ENCODE measurements around the gene TEF.
A peak's percentile ranks its signal among the peaks of the same experiment; 100 is the strongest.

TEF gene

GRCh38 chr22:41381329-41382097 is at the start of gene TEF:
TSS of gene TEF (plus strand) at chr22:41381942. CDS start at chr22:41382045, 103 bp downstream.
- DNase-seq = peak; percentile 98

GRCh38 chr22:41332217-41332939 is 49.4 kb upstream of the TEF start:
- no peak for DNase-seq

GRCh38 chr22:41333806-41334205 is 47.9 kb upstream of the TEF start:
- DNase-seq = no peak

- DNase-seq = no peak
Measured at GRCh38 chr22:41334215-41334614, 47.5 kb upstream of the TEF start.

GRCh38 chr22:41334951-41335635 is 46.6 kb upstream of the TEF start:
- DNase-seq = no peak

GRCh38 chr22:41338614-41339212 is 43.0 kb upstream of the TEF start:
- no peak for DNase-seq

GRCh38 chr22:41339823-41340222 is 41.9 kb upstream of the TEF start:
- DNase-seq = no peak

GRCh38 chr22:41340357-41340756 is 41.4 kb upstream of the TEF start:
- no peak for DNase-seq

- no peak for DNase-seq
Measured at GRCh38 chr22:41341012-41341411, 40.7 kb upstream of the TEF start.

- DNase-seq = no peak
Measured at GRCh38 chr22:41341990-41342389, 39.8 kb upstream of the TEF start.

- DNase-seq = no peak
Measured at GRCh38 chr22:41343300-41343699, 38.4 kb upstream of the TEF start.

GRCh38 chr22:41343717-41344116 is 38.0 kb upstream of the TEF start:
- DNase-seq = no peak

- no peak for DNase-seq
Measured at GRCh38 chr22:41344189-41344788, 37.5 kb upstream of the TEF start.

GRCh38 chr22:41345807-41346335 is 35.9 kb upstream of the TEF start:
- DNase-seq = no peak

GRCh38 chr22:41347066-41347859 is 34.5 kb upstream of the TEF start:
- no peak for DNase-seq

- DNase-seq = no peak
Measured at GRCh38 chr22:41348964-41349484, 32.7 kb upstream of the TEF start.

- no peak for DNase-seq
Measured at GRCh38 chr22:41350087-41350486, 31.7 kb upstream of the TEF start.

GRCh38 chr22:41351011-41351410 is 30.7 kb upstream of the TEF start:
- no peak for DNase-seq

- DNase-seq = no peak
Measured at GRCh38 chr22:41352058-41352457, 29.7 kb upstream of the TEF start.

GRCh38 chr22:41353862-41354575 is 27.7 kb upstream of the TEF start:
- DNase-seq = no peak

- DNase-seq = no peak
Measured at GRCh38 chr22:41354979-41355378, 26.8 kb upstream of the TEF start.

Measured in RPMI8226 (cell line).